ENCODE results near the gene MBNL3. TPM values are rescaled to one million over a fixed set of nuclear protein-coding genes. Genes with fewer than 3 reads are reported as not detected.

Gene MBNL3
- total RNA-seq, 1 donor from 2014 or later = 8.2 TPM

DNA sequence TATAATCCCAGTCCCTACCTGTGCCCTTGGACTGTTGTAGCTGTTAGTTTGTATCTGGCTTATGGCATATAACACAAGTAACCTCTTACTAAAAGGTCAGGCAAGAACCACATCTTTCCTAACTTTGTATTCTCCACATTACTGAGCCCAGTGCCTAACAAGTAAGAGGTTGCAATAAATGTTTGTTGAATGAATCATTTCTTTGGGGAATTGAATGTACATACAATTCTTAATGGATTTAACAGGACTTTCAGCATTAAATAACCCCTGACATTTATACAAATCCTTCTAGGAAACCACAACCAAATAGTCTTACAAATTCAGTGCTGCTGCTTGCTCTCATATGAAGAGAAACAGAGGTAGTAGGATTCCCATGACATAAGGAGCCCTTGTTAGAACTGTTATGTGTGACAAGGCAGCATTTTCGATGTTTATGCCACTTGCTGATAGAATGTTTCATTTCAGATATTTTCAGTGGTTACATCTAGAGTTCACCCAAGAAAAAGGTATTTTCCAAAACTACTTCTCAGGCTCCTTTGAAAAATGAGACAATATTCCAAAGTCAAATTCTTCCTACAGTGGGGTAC lies 62.0 kb downstream of the MBNL3 start:
- Mint-ChIP-seq H3K9me3 (ENCODE audit: low read depth) (no peaks in the 10 kb centered on the region), H3K36me3 (ENCODE audit: insufficient read depth) (peaks cover 6% of the 10 kb centered on the region), H3K27ac (no peak overlapping the region), H3K4me3 (ENCODE audit: low read depth) (no peak overlapping the region), H3K4me1 (ENCODE audit: low read depth) (peaks cover 5% of the 10 kb centered on the region), H3K27me3 (peaks cover 3% of the 10 kb centered on the region)
- TF ChIP-seq, protein P1, sequence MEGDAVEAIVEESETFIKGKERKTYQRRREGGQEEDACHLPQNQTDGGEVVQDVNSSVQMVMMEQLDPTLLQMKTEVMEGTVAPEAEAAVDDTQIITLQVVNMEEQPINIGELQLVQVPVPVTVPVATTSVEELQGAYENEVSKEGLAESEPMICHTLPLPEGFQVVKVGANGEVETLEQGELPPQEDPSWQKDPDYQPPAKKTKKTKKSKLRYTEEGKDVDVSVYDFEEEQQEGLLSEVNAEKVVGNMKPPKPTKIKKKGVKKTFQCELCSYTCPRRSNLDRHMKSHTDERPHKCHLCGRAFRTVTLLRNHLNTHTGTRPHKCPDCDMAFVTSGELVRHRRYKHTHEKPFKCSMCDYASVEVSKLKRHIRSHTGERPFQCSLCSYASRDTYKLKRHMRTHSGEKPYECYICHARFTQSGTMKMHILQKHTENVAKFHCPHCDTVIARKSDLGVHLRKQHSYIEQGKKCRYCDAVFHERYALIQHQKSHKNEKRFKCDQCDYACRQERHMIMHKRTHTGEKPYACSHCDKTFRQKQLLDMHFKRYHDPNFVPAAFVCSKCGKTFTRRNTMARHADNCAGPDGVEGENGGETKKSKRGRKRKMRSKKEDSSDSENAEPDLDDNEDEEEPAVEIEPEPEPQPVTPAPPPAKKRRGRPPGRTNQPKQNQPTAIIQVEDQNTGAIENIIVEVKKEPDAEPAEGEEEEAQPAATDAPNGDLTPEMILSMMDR (IDR thresholded peaks at IDR 0.05; ENCODE audit: unreplicated experiment) = no peak
- DNase-seq (ENCODE audit: low spot score, unreplicated experiment) = no peak

DNA sequence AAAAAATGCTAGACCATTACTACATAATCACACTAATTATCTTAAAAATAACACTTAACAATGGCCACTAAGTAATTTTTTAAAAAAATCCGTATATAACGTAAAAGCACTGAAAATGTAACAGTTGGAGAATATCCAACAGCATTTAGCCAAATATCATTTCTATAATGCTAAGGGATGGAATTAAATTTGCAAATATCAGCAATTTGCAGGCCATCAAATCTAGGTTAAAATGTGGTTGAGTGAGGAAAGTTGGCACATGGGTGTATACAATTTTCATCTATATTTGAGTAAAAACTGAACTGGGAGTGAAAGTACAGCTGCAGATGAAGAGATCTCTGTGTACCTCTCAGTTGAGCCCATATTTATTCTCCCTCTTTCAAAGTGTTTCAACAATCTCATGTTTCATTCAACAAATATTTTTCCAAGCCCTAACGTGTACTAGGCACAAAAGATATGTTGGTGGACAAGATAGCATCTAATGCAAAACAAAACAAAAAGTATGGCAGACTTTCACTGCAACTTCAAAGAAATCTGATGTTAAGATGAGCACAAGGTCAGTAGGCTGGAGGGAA lies 63.0 kb downstream of the MBNL3 start:
- no peak for DNase-seq (ENCODE audit: low spot score, unreplicated experiment)
- no peaks in the 10 kb centered on the region for H3K9me3 Mint-ChIP-seq (ENCODE audit: low read depth)
- H3K4me3 Mint-ChIP-seq (ENCODE audit: low read depth) = no peak overlapping the region
- no peak overlapping the region for H3K27ac Mint-ChIP-seq
- TF ChIP-seq, protein P1 (IDR thresholded peaks at IDR 0.05; ENCODE audit: unreplicated experiment) = no peak
- peaks cover 4% of the 10 kb centered on the region for H3K36me3 Mint-ChIP-seq (ENCODE audit: insufficient read depth)
- peaks cover 3% of the 10 kb centered on the region for H3K27me3 Mint-ChIP-seq
- peaks cover 5% of the 10 kb centered on the region for H3K4me1 Mint-ChIP-seq (ENCODE audit: low read depth)

DNA sequence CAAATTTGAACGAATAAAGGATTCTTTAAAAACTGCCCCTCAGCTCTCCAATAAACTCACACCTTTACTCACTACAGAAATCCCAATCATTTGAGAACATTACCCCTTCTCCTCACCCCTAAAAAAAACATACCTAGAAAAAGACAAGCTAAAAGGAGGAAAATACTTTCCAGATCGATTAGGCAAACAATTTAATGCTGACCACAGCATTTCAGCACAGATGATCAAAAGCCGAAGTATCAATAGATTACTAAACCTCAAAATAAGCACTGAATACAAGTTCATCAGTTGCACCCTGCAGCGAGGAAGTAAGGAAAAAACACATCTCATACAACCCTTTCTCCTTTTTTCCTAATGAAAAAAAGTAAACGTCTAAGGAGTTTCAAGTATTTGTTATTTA lies 65.5 kb downstream of the MBNL3 start:
- Mint-ChIP-seq H3K36me3 (ENCODE audit: insufficient read depth) (peaks cover 2% of the 10 kb centered on the region), H3K9me3 (ENCODE audit: low read depth) (peaks cover 5% of the 10 kb centered on the region), H3K27ac (no peak overlapping the region), H3K27me3 (peaks cover 3% of the 10 kb centered on the region), H3K4me1 (ENCODE audit: low read depth) (peaks cover 5% of the 10 kb centered on the region), H3K4me3 (ENCODE audit: low read depth) (no peak overlapping the region)
- no peak for DNase-seq (ENCODE audit: low spot score, unreplicated experiment)
- TF ChIP-seq, protein P1 (IDR thresholded peaks at IDR 0.05; ENCODE audit: unreplicated experiment) = no peak

DNA sequence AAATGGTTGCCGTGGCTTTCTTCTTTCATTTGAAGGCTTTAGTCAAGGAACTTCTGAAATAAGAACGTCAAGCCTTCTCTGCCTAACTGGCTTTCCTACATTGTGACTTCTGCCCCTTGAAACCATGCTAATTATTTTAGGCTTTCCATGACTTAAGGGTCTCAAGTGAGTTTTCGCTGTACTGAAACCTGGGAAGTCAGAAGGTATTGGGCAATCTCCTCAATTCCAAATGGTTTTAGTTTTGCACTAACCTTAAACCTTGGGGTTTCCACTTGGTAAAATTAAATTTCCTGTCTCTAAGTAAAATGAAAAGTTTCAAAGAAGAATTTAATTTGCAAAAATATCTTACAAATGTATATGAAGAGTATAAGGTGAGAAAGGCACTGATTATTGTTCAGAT lies 73.8 kb downstream of the MBNL3 start:
- no peak overlapping the region for H3K27ac Mint-ChIP-seq
- no peak for DNase-seq (ENCODE audit: low spot score, unreplicated experiment)
- H3K27me3 Mint-ChIP-seq = no peaks in the 10 kb centered on the region
- peaks cover 6% of the 10 kb centered on the region for H3K9me3 Mint-ChIP-seq (ENCODE audit: low read depth)
- TF ChIP-seq, protein P1 (IDR thresholded peaks at IDR 0.05; ENCODE audit: unreplicated experiment) = no peak
- no peak overlapping the region for H3K4me3 Mint-ChIP-seq (ENCODE audit: low read depth)
- peaks cover 35% of the 10 kb centered on the region for H3K4me1 Mint-ChIP-seq (ENCODE audit: low read depth)
- H3K36me3 Mint-ChIP-seq (ENCODE audit: insufficient read depth) = peaks cover 2% of the 10 kb centered on the region

DNA sequence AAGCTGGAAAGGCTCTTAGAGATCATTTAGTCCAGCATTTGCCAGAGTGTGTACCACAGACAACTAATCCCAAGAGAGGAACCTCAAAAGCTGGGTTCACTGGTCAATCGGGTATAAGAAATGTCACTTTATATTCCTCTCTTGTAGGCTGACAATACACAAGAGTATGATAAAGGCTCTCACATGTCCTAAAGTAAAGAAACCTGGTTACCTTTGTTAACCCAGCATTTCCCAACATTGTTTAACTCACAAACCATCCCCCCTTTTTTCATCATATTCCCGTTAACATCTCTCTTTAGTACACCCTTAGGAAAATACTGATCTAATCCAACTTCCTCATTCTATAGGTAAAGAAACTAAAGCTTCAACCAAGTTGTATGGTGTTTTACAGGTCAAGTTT lies 74.4 kb downstream of the MBNL3 start:
- Mint-ChIP-seq H3K4me3 (ENCODE audit: low read depth) (no peak overlapping the region), H3K9me3 (ENCODE audit: low read depth) (peaks cover 4% of the 10 kb centered on the region), H3K27me3 (no peaks in the 10 kb centered on the region), H3K27ac (no peak overlapping the region), H3K36me3 (ENCODE audit: insufficient read depth) (peaks cover 2% of the 10 kb centered on the region), H3K4me1 (ENCODE audit: low read depth) (peaks cover 38% of the 10 kb centered on the region)
- TF ChIP-seq, protein P1 (IDR thresholded peaks at IDR 0.05; ENCODE audit: unreplicated experiment) = no peak
- no peak for DNase-seq (ENCODE audit: low spot score, unreplicated experiment)
